ENCODE measurements around the gene TPTE2. TPM values are rescaled to one million over a fixed set of nuclear protein-coding genes. Genes with fewer than 3 reads are reported as not detected.
"Not testable (repeated sequence)": the region's sequence is repeated elsewhere in the genome, so short reads cannot be mapped to it uniquely, and the experiment has no call there.

Gene TPTE2
- polyA plus RNA-seq, 1 experiment = not detected

- DNase-seq (ENCODE audit: low read depth); H3K36me3 ChIP-seq (ENCODE audit: control insufficient read depth, insufficient read depth, low read length); H3K4me3 ChIP-seq (ENCODE audit: low read depth, low read length); H3K27me3 ChIP-seq (ENCODE audit: control insufficient read depth, insufficient read depth, low read length); POLR2A ChIA-PET; CTCF ChIA-PET: not testable (repeated sequence)
Observed at GRCh38 chr13:19439056-19439686, 122.2 kb downstream of the TPTE2 start.

GRCh38 chr13:19437780-19438179, 123.6 kb downstream of the TPTE2 start:
- POLR2A ChIA-PET; CTCF ChIA-PET; H3K4me3 ChIP-seq (ENCODE audit: low read depth, low read length); H3K36me3 ChIP-seq (ENCODE audit: control insufficient read depth, insufficient read depth, low read length); DNase-seq (ENCODE audit: low read depth); H3K27me3 ChIP-seq (ENCODE audit: control insufficient read depth, insufficient read depth, low read length): not testable (repeated sequence)

- H3K4me3 ChIP-seq (ENCODE audit: low read depth, low read length); POLR2A ChIA-PET; DNase-seq (ENCODE audit: low read depth); H3K36me3 ChIP-seq (ENCODE audit: control insufficient read depth, insufficient read depth, low read length); H3K27me3 ChIP-seq (ENCODE audit: control insufficient read depth, insufficient read depth, low read length); CTCF ChIA-PET: not testable (repeated sequence)
Observed at GRCh38 chr13:19422236-19422635, 139.1 kb downstream of the TPTE2 start.

GRCh38 chr13:19412494-19412893, 148.8 kb downstream of the TPTE2 start:
- H3K27me3 ChIP-seq (ENCODE audit: control insufficient read depth, insufficient read depth, low read length); POLR2A ChIA-PET; H3K4me3 ChIP-seq (ENCODE audit: low read depth, low read length); H3K36me3 ChIP-seq (ENCODE audit: control insufficient read depth, insufficient read depth, low read length); CTCF ChIA-PET; DNase-seq (ENCODE audit: low read depth): not testable (repeated sequence)

GRCh38 chr13:19382746-19383511, 178.4 kb downstream of the TPTE2 start:
- DNase-seq (ENCODE audit: low read depth); H3K36me3 ChIP-seq (ENCODE audit: control insufficient read depth, insufficient read depth, low read length); POLR2A ChIA-PET; H3K4me3 ChIP-seq (ENCODE audit: low read depth, low read length); H3K27me3 ChIP-seq (ENCODE audit: control insufficient read depth, insufficient read depth, low read length): not testable (repeated sequence)
- CTCF ChIA-PET = interaction anchor here (0.7 kb wide), 1 partner anchor 59 kb away, joined by 3 read pairs; no protein-coding TSS in a partner anchor

GRCh38 chr13:19382111-19382510, 179.2 kb downstream of the TPTE2 start:
- Histone ChIP-seq H3K27me3 (ENCODE audit: control insufficient read depth, insufficient read depth, low read length) (no peaks in the 10 kb centered on the region), H3K4me3 (ENCODE audit: low read depth, low read length) (no peak overlapping the region), H3K36me3 (ENCODE audit: control insufficient read depth, insufficient read depth, low read length) (no peaks in the 10 kb centered on the region)
- ChIA-PET CTCF (no interaction called here), POLR2A (no interaction called here)
- DNase-seq (ENCODE audit: low read depth) = no peak
- no peak for TF ChIP-seq CTCF (IDR thresholded peaks at IDR 0.05; ENCODE audit: insufficient read depth, low read depth, low read length)

Other genes with a start within 250 kb of the TPTE2 start
- gene MPHOSPH8, start 72.1 kb upstream of the TPTE2 start, polyA plus RNA-seq (2011; rRNA removed) = 12.3 and 18.7 TPM in 2 replicates
- gene PSPC1, start 221.4 kb upstream of the TPTE2 start, polyA plus RNA-seq (2011; rRNA removed) = 27.9 and 28.8 TPM in 2 replicates